ENCODE results near the gene TLR6. TPM values are rescaled to one million over a fixed set of nuclear protein-coding genes. Genes with fewer than 3 reads are reported as not detected.

Gene TLR6
- total and polyA plus RNA-seq, 10 of the 15 experiments (the other 5 are each of a cell fraction or from before 2014, with no cell fraction given): 1.1 to 49.4 (median 12.5) TPM

DNA sequence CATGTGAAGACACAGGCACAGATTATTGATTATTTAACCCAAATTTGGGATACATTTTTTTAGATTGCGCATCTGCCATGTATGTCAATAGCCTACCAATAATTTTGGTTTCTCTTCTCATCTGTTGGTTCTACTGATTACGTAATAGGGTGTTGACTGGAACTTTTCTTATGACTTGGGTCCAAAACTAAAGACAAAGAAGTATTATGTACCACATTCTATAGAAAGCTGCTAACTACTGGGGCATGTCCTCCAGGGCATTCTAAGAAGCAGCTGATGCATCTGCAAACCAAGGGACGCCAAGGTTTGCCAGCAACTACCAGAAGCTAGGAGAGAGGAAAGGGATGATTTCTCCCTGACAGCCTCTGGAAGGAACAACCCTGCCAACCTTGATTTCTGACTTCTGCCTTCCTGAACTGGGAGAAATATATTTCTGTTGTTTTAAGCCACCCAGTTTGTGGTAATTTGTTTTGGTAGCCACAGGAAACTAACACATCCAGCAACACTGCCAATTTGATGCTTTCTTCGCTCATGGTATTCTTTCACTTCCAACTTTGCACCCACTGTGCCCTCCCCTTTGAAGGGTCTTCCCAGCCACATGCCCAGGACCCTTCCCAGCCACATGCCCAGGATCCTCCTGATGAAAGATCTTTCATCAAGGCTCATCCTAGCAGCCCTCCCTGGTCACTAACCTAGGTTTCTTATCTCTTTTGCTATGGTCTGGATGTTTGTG lies 36.1 kb downstream of the TLR6 start:
- Histone ChIP-seq H3K27ac (ENCODE audit: control insufficient read depth, insufficient read depth) (peak overlapping the region; percentile 96), H3K36me3 (ENCODE audit: control insufficient read depth in 2 of 2, insufficient read depth in 2 of 2, low read length in 1 of 2) (peaks cover 2% of the 10 kb centered on the region in 2 experiments; a peak in 2 of 4 replicates), H3K4me2 (ENCODE audit: control insufficient read depth, insufficient read depth) (peak overlapping the region; percentile 74), H2AFZ (ENCODE audit: control insufficient read depth, low read depth, low read length) (peak overlapping the region; percentile 33; the same call in 1 of the 2 replicates), H3K4me3 (peak overlapping the region; percentile 42), H4K20me1 (ENCODE audit: control insufficient read depth, insufficient read depth) (no peaks in the 10 kb centered on the region), H3K9ac (ENCODE audit: control insufficient read depth, insufficient read depth, low read length) (peak overlapping the region; percentile 72), H3K4me1 (ENCODE audit: control insufficient read depth, insufficient read depth, low read length) (peaks cover 38% of the 10 kb centered on the region), H3K9me3 (replicated peaks; ENCODE audit: control insufficient read depth, insufficient read depth, low read length) (peaks cover 21% of the 10 kb centered on the region; the same call in 2 of the 3 replicates), H3K79me2 (ENCODE audit: control insufficient read depth, insufficient read depth, low read length) (peaks cover 5% of the 10 kb centered on the region), H3K27me3 (replicated peaks in 1 of 2; ENCODE audit: control insufficient read depth in 2 of 2, insufficient read depth in 2 of 2, low read length in 1 of 2) (no peaks in the 10 kb centered on the region)
- BruUV-seq (replicated peaks): no TSS peak
- intact Hi-C loops (cut with micrococcal nuclease; ENCODE audit: unreplicated experiment): loop anchor here (1.0 kb wide), 2 partner anchors 36 to 59 kb away; partner anchors contain the start of gene TLR6
- WGBS (ENCODE audit: insufficient coverage, insufficient replicate concordance, low lambda C conversion rate, missing lambda C conversion rate): 14% methylated on average over 4 of the region's 4 CpGs
- ChIA-PET SMC1A (ENCODE audit: uncharacterized antibody, unreplicated experiment) (interaction anchor here (0.6 to 13.0 kb wide), 10 partner anchors 8 to 77 kb away, joined by 3 to 178 read pairs (median 22); partner anchors contain the start of genes TLR1, TLR10 and TLR6), RAD21 (ENCODE audit: unreplicated experiment) (interaction anchor here (1.4 to 8.9 kb wide), 6 partner anchors 16 to 642 kb away, joined by 3 to 171 read pairs (median 46); partner anchors contain the start of genes TLR1, TLR10 and TLR6), POLR2A (interaction anchor here (0.9 to 10.2 kb wide), 7 partner anchors 10 to 59 kb away, joined by 3 to 110 read pairs (median 7); partner anchors contain the start of genes TLR1 and TLR10), CTCF (interaction anchor here (0.8 to 7.7 kb wide), 7 partner anchors 10 to 74 kb away, joined by 3 to 49 read pairs (median 23); partner anchors contain the start of genes TLR1, TLR10 and TLR6)
- in situ Hi-C loops (cut with MboI): loop anchor here (25.0 kb wide), 1 partner anchor 1367 kb away; the partner anchor contains the start of gene RHOH
- no peak for FAIRE-seq
- peak; percentile 70 for ATAC-seq
- peak; percentile 69 for DNase-seq (ENCODE audit: low read depth, low spot score)
- no peak for TF ChIP-seq SREBF1 (IDR thresholded peaks at IDR 0.05; ENCODE audit: low read length)
- peak; percentile 74; the same call in 1 of the 2 replicates for TF ChIP-seq BACH1 (IDR thresholded peaks at IDR 0.05; ENCODE audit: borderline replicate concordance)
- TF ChIP-seq RUNX3 (IDR thresholded peaks at IDR 0.05; ENCODE audit: low read length): peak; percentile 63
- TF ChIP-seq NFYB (IDR thresholded peaks at IDR 0.05; ENCODE audit: insufficient read depth, low read depth, low read length): no peak
- TF ChIP-seq, protein P1, sequence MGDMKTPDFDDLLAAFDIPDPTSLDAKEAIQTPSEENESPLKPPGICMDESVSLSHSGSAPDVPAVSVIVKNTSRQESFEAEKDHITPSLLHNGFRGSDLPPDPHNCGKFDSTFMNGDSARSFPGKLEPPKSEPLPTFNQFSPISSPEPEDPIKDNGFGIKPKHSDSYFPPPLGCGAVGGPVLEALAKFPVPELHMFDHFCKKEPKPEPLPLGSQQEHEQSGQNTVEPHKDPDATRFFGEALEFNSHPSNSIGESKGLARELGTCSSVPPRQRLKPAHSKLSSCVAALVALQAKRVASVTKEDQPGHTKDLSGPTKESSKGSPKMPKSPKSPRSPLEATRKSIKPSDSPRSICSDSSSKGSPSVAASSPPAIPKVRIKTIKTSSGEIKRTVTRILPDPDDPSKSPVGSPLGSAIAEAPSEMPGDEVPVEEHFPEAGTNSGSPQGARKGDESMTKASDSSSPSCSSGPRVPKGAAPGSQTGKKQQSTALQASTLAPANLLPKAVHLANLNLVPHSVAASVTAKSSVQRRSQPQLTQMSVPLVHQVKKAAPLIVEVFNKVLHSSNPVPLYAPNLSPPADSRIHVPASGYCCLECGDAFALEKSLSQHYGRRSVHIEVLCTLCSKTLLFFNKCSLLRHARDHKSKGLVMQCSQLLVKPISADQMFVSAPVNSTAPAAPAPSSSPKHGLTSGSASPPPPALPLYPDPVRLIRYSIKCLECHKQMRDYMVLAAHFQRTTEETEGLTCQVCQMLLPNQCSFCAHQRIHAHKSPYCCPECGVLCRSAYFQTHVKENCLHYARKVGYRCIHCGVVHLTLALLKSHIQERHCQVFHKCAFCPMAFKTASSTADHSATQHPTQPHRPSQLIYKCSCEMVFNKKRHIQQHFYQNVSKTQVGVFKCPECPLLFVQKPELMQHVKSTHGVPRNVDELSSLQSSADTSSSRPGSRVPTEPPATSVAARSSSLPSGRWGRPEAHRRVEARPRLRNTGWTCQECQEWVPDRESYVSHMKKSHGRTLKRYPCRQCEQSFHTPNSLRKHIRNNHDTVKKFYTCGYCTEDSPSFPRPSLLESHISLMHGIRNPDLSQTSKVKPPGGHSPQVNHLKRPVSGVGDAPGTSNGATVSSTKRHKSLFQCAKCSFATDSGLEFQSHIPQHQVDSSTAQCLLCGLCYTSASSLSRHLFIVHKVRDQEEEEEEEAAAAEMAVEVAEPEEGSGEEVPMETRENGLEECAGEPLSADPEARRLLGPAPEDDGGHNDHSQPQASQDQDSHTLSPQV (IDR thresholded peaks at IDR 0.05): 0 out of 2 replicates have a peak, but pooled peaks have one; percentile 65
- peak; percentile 80 for TF ChIP-seq MLLT1 (IDR thresholded peaks at IDR 0.05)
- TF ChIP-seq, protein P2, sequence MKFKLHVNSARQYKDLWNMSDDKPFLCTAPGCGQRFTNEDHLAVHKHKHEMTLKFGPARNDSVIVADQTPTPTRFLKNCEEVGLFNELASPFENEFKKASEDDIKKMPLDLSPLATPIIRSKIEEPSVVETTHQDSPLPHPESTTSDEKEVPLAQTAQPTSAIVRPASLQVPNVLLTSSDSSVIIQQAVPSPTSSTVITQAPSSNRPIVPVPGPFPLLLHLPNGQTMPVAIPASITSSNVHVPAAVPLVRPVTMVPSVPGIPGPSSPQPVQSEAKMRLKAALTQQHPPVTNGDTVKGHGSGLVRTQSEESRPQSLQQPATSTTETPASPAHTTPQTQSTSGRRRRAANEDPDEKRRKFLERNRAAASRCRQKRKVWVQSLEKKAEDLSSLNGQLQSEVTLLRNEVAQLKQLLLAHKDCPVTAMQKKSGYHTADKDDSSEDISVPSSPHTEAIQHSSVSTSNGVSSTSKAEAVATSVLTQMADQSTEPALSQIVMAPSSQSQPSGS (IDR thresholded peaks at IDR 0.05; ENCODE audit: low read length): peak; percentile 94
- TF ChIP-seq EED (IDR thresholded peaks at IDR 0.05; ENCODE audit: low read depth): peak; percentile 88
- no peak for TF ChIP-seq SIX5 (IDR thresholded peaks at IDR 0.05; ENCODE audit: low read depth, low read length, severe bottlenecking)
- peak; percentile 49; the same call in 1 of the 2 replicates for TF ChIP-seq NFIC (IDR thresholded peaks at IDR 0.05; ENCODE audit: low read depth, low read length)
- TF ChIP-seq KDM1A (IDR thresholded peaks at IDR 0.05; ENCODE audit: borderline replicate concordance): no peak
- peak; percentile 92 for TF ChIP-seq IKZF1 (conservative IDR thresholded peaks at IDR 0.05)
- peak; percentile 52; the same call in 1 of the 2 replicates for TF ChIP-seq TCF12 (IDR thresholded peaks at IDR 0.05; ENCODE audit: low read depth, low read length)
